OCI-LY7 (cell line): ENCODE data around the gene CALU. TPM values are rescaled to one million over a fixed set of nuclear protein-coding genes. Genes with fewer than 3 reads are reported as not detected.

Source experiments
- BruUV-seq: library from RNA; stranded (reverse); fragments of 400-500 nt; replicated peaks from 2 replicates; lab custom pipeline; 2021; lab: Mats Ljungman, UMichigan
- CTCF ChIA-PET: fragments of 300-600 bp; sonication (Branson Sonifier 250); formaldehyde crosslinking; loops from one replicate; lab custom pipeline; 2022; ENCODE audit warnings: antibody characterized with exemption; ENCODE audit not compliant: unreplicated experiment; lab: Charles Lee
- POLR2A ChIA-PET: fragments of 300-600 bp; sonication (Branson Sonifier 250); formaldehyde crosslinking; loops from one replicate; lab custom pipeline; 2022; ENCODE audit warnings: antibody characterized with exemption; lab: Charles Lee
- DNase-seq: peaks from one replicate; pipeline ENCODE4 v3.0.0-alpha.2; 2015; ENCODE audit warnings: low spot score
- H2AFZ ChIP-seq: fragments of 200-600 bp; sonication (generic), shearing (Covaris generic); 2 replicates; pipeline ENCODE4 v1.6.1; 2014; ENCODE audit warnings: mild to moderate bottlenecking, antibody characterized with exemption, low read length, moderate library complexity
- H3K27ac ChIP-seq: fragments of 200-600 bp; sonication (generic); 2 replicates; pipeline ENCODE4 v1.5.1; 2014; ENCODE audit warnings: mixed run types, low read depth, mild to moderate bottlenecking, moderate library complexity, low read length, inconsistent platforms; ENCODE audit not compliant: poor library complexity, severe bottlenecking
- H3K36me3 ChIP-seq: fragments of 200-600 bp; sonication (generic); 2 replicates; pipeline ENCODE4 v1.6.1; 2014; ENCODE audit warnings: mild to moderate bottlenecking, antibody characterized with exemption, low read length, moderate library complexity, mixed read lengths; ENCODE audit not compliant: insufficient read depth
- H3K4me1 ChIP-seq: fragments of 200-600 bp; sonication (generic); 2 replicates; pipeline ENCODE4 v1.5.1; 2014; ENCODE audit warnings: mild to moderate bottlenecking, low read length; ENCODE audit not compliant: insufficient read depth, poor library complexity, severe bottlenecking
- H3K4me2 ChIP-seq: fragments of 200-600 bp; sonication (generic); 2 replicates; pipeline ENCODE4 v1.6.1; 2014; ENCODE audit warnings: mild to moderate bottlenecking, low read length
- H3K4me3 ChIP-seq: fragments of 200-600 bp; sonication (generic); 2 replicates; pipeline ENCODE4 v1.5.1; 2014; ENCODE audit warnings: mild to moderate bottlenecking, low read depth, low read length; ENCODE audit not compliant: poor library complexity, severe bottlenecking
- H3K79me2 ChIP-seq: fragments of 200-600 bp; sonication (generic); 2 replicates; pipeline ENCODE4 v1.6.1; 2016; ENCODE audit warnings: low read depth, mild to moderate bottlenecking, low read length, moderate library complexity, mixed read lengths; ENCODE audit not compliant: insufficient read depth
- H3K9me2 ChIP-seq: fragments of 200-600 bp; sonication (generic); 2 replicates; pipeline ENCODE4 v1.6.1; 2016; ENCODE audit warnings: mild to moderate bottlenecking, low read length, mixed read lengths; ENCODE audit not compliant: insufficient read depth
- H3K9me3 ChIP-seq: fragments of 200-600 bp; sonication (generic); 2 replicates; pipeline ENCODE4 v1.6.1; 2014; ENCODE audit warnings: mild to moderate bottlenecking, mixed run types, low read length, mixed read lengths
- H4K20me1 ChIP-seq: fragments of 200-600 bp; sonication (generic); 2 replicates; pipeline ENCODE4 v1.6.1; 2014; ENCODE audit warnings: mild to moderate bottlenecking, antibody characterized with exemption, low read length, moderate library complexity, mixed read lengths; ENCODE audit not compliant: insufficient read depth
- EZH2phosphoT487 ChIP-seq: fragments of 200-600 bp; sonication (generic); IDR thresholded peaks from 2 replicates; pipeline ENCODE4 v1.6.1; 2018; ENCODE audit warnings: low read depth, borderline replicate concordance, mild to moderate bottlenecking, mixed run types, antibody characterized with exemption, low read length, moderate library complexity, mixed read lengths
- intact Hi-C: fragments of 100-400 bp; cut with micrococcal nuclease; formaldehyde crosslinking; loops from one replicate; pipeline ENCODE4 v1.10.0; 2022; ENCODE audit not compliant: unreplicated experiment
- total RNA-seq, 2 experiments: library from RNA; depleted of rRNA in 1 of 2; stranded (reverse); fragments of >200 nt in 1 of 2; shearing (Covaris generic) in 1 of 2; gene quantifications; 2 replicates each; pipeline ENCODE4 v1.2.3, GENCODE V29; 2014 to 2022
- TF ChIP-seq, protein P1 (sequence below): fragments of 200-600 bp; sonication (generic); conservative IDR thresholded peaks from 2 replicates; pipeline ENCODE4 v1.5.1; 2014; ENCODE audit warnings: mild to moderate bottlenecking, antibody characterized with exemption, low read length, moderate library complexity, mixed read lengths

The CALU gene
- total RNA-seq, 2 experiments from 2014 or later, result 45.6 to 52.8 TPM

DNA sequence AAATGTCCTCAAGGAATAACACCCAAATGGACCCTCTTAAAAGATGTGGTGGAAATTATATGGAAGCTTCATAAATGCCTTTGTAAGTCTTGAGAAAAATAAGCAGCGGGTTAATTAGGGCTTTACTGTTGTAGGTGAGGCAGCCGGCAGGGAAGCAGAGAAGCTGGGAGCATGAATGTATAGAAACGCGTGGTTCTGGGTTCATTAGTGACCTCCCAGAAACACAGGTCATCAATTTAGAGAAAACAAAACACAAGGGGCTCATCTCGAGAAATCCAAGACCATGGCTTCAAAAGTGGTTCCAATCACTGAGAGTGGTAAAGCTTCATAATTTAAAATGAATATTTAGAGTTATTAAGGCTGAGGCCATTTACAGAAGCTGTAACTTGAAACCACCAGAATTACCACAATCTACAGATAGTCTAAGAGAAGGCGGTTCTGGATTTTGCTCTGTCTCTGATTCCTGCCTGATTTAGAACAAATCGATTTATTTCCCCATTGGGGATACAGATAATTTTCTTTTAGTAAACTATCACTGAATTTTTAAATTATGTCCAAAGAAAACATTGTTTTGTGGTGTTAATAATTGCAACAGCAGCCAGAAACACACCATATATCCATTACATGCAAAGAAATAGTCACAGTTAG lies 46.4 kb upstream of the CALU start:
- Histone ChIP-seq H3K27ac (no peak overlapping the region), H3K79me2 (no peaks in the 10 kb centered on the region), H3K4me3 (no peak overlapping the region), H3K4me2 (no peak overlapping the region), H3K4me1 (no peaks in the 10 kb centered on the region), H3K36me3 (no peaks in the 10 kb centered on the region), H3K9me3 (no peaks in the 10 kb centered on the region), H2AFZ (no peak overlapping the region), H4K20me1 (no peaks in the 10 kb centered on the region), H3K9me2 (no peaks in the 10 kb centered on the region)
- ChIA-PET CTCF (no interaction called here), POLR2A (interaction anchor here (0.5 kb wide), 1 partner anchor 277 kb away, joined by 4 read pairs; no protein-coding TSS in a partner anchor)
- DNase-seq, result no peak
- BruUV-seq, result no TSS peak
- intact Hi-C loops, result no loop called here
- no peak for TF ChIP-seq EZH2phosphoT487
- TF ChIP-seq, protein P1, sequence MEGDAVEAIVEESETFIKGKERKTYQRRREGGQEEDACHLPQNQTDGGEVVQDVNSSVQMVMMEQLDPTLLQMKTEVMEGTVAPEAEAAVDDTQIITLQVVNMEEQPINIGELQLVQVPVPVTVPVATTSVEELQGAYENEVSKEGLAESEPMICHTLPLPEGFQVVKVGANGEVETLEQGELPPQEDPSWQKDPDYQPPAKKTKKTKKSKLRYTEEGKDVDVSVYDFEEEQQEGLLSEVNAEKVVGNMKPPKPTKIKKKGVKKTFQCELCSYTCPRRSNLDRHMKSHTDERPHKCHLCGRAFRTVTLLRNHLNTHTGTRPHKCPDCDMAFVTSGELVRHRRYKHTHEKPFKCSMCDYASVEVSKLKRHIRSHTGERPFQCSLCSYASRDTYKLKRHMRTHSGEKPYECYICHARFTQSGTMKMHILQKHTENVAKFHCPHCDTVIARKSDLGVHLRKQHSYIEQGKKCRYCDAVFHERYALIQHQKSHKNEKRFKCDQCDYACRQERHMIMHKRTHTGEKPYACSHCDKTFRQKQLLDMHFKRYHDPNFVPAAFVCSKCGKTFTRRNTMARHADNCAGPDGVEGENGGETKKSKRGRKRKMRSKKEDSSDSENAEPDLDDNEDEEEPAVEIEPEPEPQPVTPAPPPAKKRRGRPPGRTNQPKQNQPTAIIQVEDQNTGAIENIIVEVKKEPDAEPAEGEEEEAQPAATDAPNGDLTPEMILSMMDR, result no peak

DNA sequence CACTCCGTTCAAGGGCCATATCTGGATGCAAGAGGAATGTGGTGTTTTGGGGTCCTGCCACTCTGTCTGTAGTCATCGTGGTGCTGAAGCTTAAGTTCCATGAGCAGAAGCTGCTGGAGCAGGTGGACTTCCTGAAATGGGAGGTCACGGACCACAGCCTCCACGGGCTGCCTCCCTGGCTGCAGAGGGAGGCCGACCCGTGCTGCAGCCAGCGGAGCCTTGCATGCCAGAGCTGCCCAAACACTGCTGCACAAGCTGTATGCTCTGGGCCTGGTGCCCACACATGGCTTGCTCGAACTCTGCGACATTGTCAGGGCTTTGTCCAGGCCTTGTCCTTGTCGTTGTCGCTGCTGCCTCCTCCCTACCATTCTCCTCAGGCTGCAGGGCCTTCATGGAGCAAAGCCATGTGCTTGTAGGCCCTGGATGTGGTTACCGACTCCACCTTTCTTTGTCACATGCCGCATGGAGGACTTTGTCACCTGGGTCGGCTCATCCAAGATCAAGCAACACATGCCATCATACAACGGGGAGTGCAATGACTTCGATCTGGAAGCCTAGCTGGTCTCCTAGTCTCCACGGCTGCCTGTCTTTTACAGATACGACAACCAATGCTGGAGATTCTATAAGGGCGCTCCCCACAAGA lies 45.7 kb upstream of the CALU start:
- Histone ChIP-seq H3K27ac (no peak overlapping the region), H4K20me1 (no peaks in the 10 kb centered on the region), H3K9me3 (no peaks in the 10 kb centered on the region), H3K79me2 (no peaks in the 10 kb centered on the region), H3K4me3 (no peak overlapping the region), H3K9me2 (no peaks in the 10 kb centered on the region), H3K4me1 (no peaks in the 10 kb centered on the region), H3K36me3 (no peaks in the 10 kb centered on the region), H2AFZ (no peak overlapping the region), H3K4me2 (no peak overlapping the region)
- DNase-seq, result no peak
- no TSS peak for BruUV-seq
- POLR2A ChIA-PET, result no interaction called here
- CTCF ChIA-PET, result no interaction called here
- intact Hi-C loops, result no loop called here
- no peak for TF ChIP-seq EZH2phosphoT487
- TF ChIP-seq, protein P1, result no peak

DNA sequence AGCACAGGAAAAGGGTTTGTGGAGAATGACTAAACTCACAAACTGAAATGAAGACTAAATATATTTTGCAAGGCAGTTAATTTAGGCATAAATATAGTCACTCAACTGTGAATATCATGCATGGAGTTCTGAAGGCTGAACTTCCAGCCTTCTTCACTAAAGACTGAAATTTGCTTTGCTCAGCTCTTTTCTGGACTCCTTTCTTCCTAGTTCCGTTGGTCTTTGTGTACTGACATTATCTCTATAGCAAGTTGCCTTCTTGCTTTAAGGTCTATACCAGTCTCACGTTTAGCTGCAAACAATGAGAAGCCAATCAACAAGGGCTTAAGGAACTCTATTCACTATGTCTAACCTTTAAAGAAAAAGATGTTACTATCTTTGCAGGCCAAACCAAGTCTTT lies 44.4 kb upstream of the CALU start:
- Histone ChIP-seq H3K79me2 (no peaks in the 10 kb centered on the region), H3K36me3 (no peaks in the 10 kb centered on the region), H3K4me2 (no peak overlapping the region), H3K4me1 (no peaks in the 10 kb centered on the region), H3K4me3 (no peak overlapping the region), H3K9me2 (no peaks in the 10 kb centered on the region), H3K9me3 (no peaks in the 10 kb centered on the region), H3K27ac (no peak overlapping the region), H4K20me1 (no peaks in the 10 kb centered on the region), H2AFZ (no peak overlapping the region)
- POLR2A ChIA-PET, result no interaction called here
- CTCF ChIA-PET, result no interaction called here
- no peak for TF ChIP-seq EZH2phosphoT487
- TF ChIP-seq, protein P1, result no peak
- BruUV-seq, result no TSS peak
- intact Hi-C loops, result no loop called here
- DNase-seq, result no peak
